ENCODE results near the gene NOL4L. TPM values are rescaled to one million over a fixed set of nuclear protein-coding genes. Genes with fewer than 3 reads are reported as not detected.

The NOL4L gene
- total RNA-seq, 1 donor from 2014 or later: 30.5 TPM

- no peak for DNase-seq (ENCODE audit: extremely low spot score, unreplicated experiment)
- TF ChIP-seq CTCF (IDR thresholded peaks at IDR 0.05): peak; percentile 64
- Mint-ChIP-seq H3K4me3 (ENCODE audit: unreplicated experiment) (peak overlapping the region; percentile 29), H3K27me3 (ENCODE audit: unreplicated experiment) (no peaks in the 10 kb centered on the region), H3K4me1 (ENCODE audit: unreplicated experiment) (peaks cover 55% of the 10 kb centered on the region), H3K36me3 (ENCODE audit: unreplicated experiment) (peaks cover 7% of the 10 kb centered on the region), H3K9me3 (ENCODE audit: unreplicated experiment) (no peaks in the 10 kb centered on the region), H3K27ac (ENCODE audit: unreplicated experiment) (peak overlapping the region; percentile 86)
These were observed 114.9 kb downstream of the NOL4L start for GRCh38 chr20:32470025-32470861.

GRCh38 chr20:32468860-32469259 is 116.3 kb downstream of the NOL4L start:
- TF ChIP-seq CTCF (IDR thresholded peaks at IDR 0.05): no peak
- Mint-ChIP-seq H3K36me3 (ENCODE audit: unreplicated experiment) (peaks cover 7% of the 10 kb centered on the region), H3K27ac (ENCODE audit: unreplicated experiment) (peak overlapping the region; percentile 86), H3K4me1 (ENCODE audit: unreplicated experiment) (peaks cover 49% of the 10 kb centered on the region), H3K4me3 (ENCODE audit: unreplicated experiment) (no peak overlapping the region), H3K9me3 (ENCODE audit: unreplicated experiment) (no peaks in the 10 kb centered on the region), H3K27me3 (ENCODE audit: unreplicated experiment) (no peaks in the 10 kb centered on the region)
- no peak for DNase-seq (ENCODE audit: extremely low spot score, unreplicated experiment)

- Mint-ChIP-seq H3K27ac (ENCODE audit: unreplicated experiment) (peak overlapping the region; percentile 86), H3K36me3 (ENCODE audit: unreplicated experiment) (peaks cover 3% of the 10 kb centered on the region), H3K9me3 (ENCODE audit: unreplicated experiment) (no peaks in the 10 kb centered on the region), H3K4me3 (ENCODE audit: unreplicated experiment) (no peak overlapping the region), H3K27me3 (ENCODE audit: unreplicated experiment) (no peaks in the 10 kb centered on the region), H3K4me1 (ENCODE audit: unreplicated experiment) (peaks cover 44% of the 10 kb centered on the region)
- no peak for TF ChIP-seq CTCF (IDR thresholded peaks at IDR 0.05)
- no peak for DNase-seq (ENCODE audit: extremely low spot score, unreplicated experiment)
These were observed 116.9 kb downstream of the NOL4L start for GRCh38 chr20:32468313-32468640.

GRCh38 chr20:32467506-32468312 is 117.4 kb downstream of the NOL4L start:
- TF ChIP-seq CTCF (IDR thresholded peaks at IDR 0.05): no peak
- no peaks in the 10 kb centered on the region for H3K9me3 Mint-ChIP-seq (ENCODE audit: unreplicated experiment)
- H3K36me3 Mint-ChIP-seq (ENCODE audit: unreplicated experiment): peaks cover 3% of the 10 kb centered on the region
- H3K27ac Mint-ChIP-seq (ENCODE audit: unreplicated experiment): peak overlapping the region; percentile 52
- no peak for DNase-seq (ENCODE audit: extremely low spot score, unreplicated experiment)
- peaks cover 41% of the 10 kb centered on the region for H3K4me1 Mint-ChIP-seq (ENCODE audit: unreplicated experiment)
- no peaks in the 10 kb centered on the region for H3K27me3 Mint-ChIP-seq (ENCODE audit: unreplicated experiment)
- no peak overlapping the region for H3K4me3 Mint-ChIP-seq (ENCODE audit: unreplicated experiment)
